WI38 (cell line): ENCODE measurements around the gene ANO5.
"Not testable (repeated sequence)": the region's sequence is repeated elsewhere in the genome, so short reads cannot be mapped to it uniquely, and the experiment has no call there.

Source experiments
- H3K4me3 ChIP-seq: 2 replicates; pipeline ENCODE4 v1.5.1; 2011; ENCODE audit warnings: low read depth, mild to moderate bottlenecking, control low read depth, low read length
- TF ChIP-seq, protein P1 (sequence below): IDR thresholded peaks from 2 replicates; pipeline ENCODE4 v1.5.1; 2012; ENCODE audit warnings: low read depth, mild to moderate bottlenecking, control low read depth, low read length

Gene ANO5

GRCh38 chr11:22244986-22245592 lies 52.2 kb downstream of the ANO5 start:
- TF ChIP-seq, protein P1, sequence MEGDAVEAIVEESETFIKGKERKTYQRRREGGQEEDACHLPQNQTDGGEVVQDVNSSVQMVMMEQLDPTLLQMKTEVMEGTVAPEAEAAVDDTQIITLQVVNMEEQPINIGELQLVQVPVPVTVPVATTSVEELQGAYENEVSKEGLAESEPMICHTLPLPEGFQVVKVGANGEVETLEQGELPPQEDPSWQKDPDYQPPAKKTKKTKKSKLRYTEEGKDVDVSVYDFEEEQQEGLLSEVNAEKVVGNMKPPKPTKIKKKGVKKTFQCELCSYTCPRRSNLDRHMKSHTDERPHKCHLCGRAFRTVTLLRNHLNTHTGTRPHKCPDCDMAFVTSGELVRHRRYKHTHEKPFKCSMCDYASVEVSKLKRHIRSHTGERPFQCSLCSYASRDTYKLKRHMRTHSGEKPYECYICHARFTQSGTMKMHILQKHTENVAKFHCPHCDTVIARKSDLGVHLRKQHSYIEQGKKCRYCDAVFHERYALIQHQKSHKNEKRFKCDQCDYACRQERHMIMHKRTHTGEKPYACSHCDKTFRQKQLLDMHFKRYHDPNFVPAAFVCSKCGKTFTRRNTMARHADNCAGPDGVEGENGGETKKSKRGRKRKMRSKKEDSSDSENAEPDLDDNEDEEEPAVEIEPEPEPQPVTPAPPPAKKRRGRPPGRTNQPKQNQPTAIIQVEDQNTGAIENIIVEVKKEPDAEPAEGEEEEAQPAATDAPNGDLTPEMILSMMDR = no peak

DNA sequence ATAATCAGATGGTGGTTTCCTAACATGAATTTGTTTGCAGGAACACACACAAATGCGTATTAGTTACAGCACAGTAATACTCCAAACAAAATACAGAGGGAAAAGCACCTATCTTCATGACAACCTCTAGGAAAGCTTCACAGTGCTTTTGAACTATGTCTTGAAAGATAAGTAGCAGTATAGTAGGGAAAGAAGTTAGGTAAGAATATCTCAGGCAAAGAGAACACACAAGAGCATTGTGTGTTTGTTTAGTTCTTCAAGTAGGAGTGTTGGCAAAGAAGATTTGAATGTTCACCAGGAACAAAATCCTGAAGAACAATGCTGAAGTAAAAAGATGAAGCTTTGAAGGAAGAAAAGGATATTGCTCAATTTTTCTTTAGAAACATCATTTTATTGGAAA lies 54.1 kb downstream of the ANO5 start:
- no peak overlapping the region for H3K4me3 ChIP-seq
- TF ChIP-seq, protein P1 = no peak

More at GRCh38 chr11:22244986-22245592, 52.2 kb downstream of the ANO5 start:
- H3K4me3 ChIP-seq = no peak overlapping the region

GRCh38 chr11:22249871-22250270 lies 57.0 kb downstream of the ANO5 start:
- TF ChIP-seq, protein P1 = no peak

GRCh38 chr11:22256876-22257275 lies 64.0 kb downstream of the ANO5 start:
- TF ChIP-seq, protein P1 = no peak
- no peak overlapping the region for H3K4me3 ChIP-seq

More at GRCh38 chr11:22249871-22250270, 57.0 kb downstream of the ANO5 start:
- no peak overlapping the region for H3K4me3 ChIP-seq

DNA sequence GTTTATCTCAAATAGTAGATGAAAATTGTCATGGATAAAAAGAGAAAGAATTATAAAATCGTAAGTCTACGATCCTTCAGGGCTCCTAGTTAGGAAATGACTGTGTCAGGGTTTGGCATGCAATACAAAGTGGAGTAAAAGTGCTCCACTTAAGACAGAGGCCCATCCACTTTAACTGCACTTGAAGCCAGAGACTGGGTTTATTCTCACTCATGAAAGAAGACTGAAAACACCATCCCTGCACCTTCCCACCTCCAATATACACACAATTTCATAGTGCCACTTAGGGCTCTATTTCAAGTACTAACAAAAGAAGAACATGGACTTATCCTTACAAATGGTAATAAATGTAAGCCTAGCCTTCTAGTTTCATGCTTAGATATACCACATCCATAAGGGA lies 70.7 kb downstream of the ANO5 start:
- TF ChIP-seq, protein P1 = no peak
- H3K4me3 ChIP-seq = no peak overlapping the region

DNA sequence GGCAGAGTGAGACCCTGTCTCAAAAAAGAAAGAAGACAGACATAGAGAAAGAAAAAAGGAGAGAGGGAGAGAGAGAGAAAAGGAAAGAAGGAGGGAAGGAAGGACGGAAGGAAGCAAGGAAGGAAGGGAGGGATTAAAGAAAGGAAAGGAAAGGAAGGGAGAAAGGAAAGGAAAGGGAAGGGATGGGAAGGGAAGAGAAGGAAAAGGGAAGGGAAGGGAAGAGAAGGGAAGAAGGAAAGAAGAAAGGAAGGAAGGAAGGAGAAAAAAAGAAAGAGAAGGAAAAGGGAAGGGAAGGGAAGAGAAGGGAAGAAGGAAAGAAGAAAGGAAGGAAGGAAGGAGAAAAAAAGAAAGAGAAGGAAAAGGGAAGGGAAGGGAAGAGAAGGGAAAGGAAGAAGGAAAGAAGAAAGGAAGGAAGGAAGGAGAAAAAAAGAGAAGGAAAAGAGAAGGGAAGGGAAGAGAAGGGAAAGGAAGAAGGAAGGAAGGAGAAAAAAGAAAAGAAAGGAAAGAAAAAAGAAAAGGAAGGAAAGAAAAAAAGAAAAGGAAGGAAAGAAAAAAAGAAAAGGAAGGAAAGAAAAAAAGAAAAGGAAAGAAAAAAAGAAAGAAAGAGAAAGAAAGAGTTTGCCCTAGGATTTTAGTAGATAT lies 76.2 kb downstream of the ANO5 start:
- not testable (repeated sequence) for H3K4me3 ChIP-seq

GRCh38 chr11:22273781-22274180 lies 80.9 kb downstream of the ANO5 start:
- H3K4me3 ChIP-seq = no peak overlapping the region
- TF ChIP-seq, protein P1 = no peak
